MM.1S (cell line): Measurements from ENCODE around the gene ETV6.

ENCODE experiments used
- DNase-seq: peaks from one replicate; pipeline ENCODE4 v3.0.0-alpha.2; 2015
- H2AFZ ChIP-seq: fragments of 300-600 bp; sonication (generic); 2 replicates; pipeline ENCODE4 v1.6.0; 2016; ENCODE audit warnings: antibody characterized with exemption, low read length
- H3F3A ChIP-seq: fragments of 300-600 bp; sonication (generic); 2 replicates; pipeline ENCODE4 v1.6.1; 2016; ENCODE audit warnings: mild to moderate bottlenecking, antibody characterized with exemption, low read length, moderate library complexity, mixed read lengths; ENCODE audit not compliant: insufficient read depth
- H3K27ac ChIP-seq: fragments of 300-600 bp; sonication (generic); 2 replicates; pipeline ENCODE4 v1.5.1; 2016; ENCODE audit warnings: mild to moderate bottlenecking, low read length
- H3K27me3 ChIP-seq: fragments of 300-600 bp; sonication (generic); replicated peaks from 2 replicates; pipeline ENCODE4 v1.6.0; 2016; ENCODE audit warnings: low read length; ENCODE audit not compliant: insufficient read depth
- H3K36me3 ChIP-seq: fragments of 300-600 bp; sonication (generic); replicated peaks from 2 replicates; pipeline ENCODE4 v1.6.1; 2016; ENCODE audit warnings: mild to moderate bottlenecking, low read length, mixed read lengths; ENCODE audit not compliant: insufficient read depth
- H3K4me1 ChIP-seq: fragments of 300-600 bp; sonication (generic); 2 replicates; pipeline ENCODE4 v1.6.1; 2016; ENCODE audit warnings: low read length, mixed read lengths
- H3K4me2 ChIP-seq: fragments of 300-600 bp; sonication (generic); 2 replicates; pipeline ENCODE4 v1.6.0; 2016; ENCODE audit warnings: low read depth, low read length
- H3K4me3 ChIP-seq: fragments of 300-600 bp; sonication (generic); 2 replicates; pipeline ENCODE4 v1.5.1; 2016; ENCODE audit warnings: low read length, mixed read lengths
- H3K79me2 ChIP-seq: fragments of 300-600 bp; sonication (generic); 2 replicates; pipeline ENCODE4 v1.6.1; 2016; ENCODE audit warnings: mixed run types, low read length, mixed read lengths
- H3K9ac ChIP-seq: fragments of 300-600 bp; sonication (generic); 2 replicates; pipeline ENCODE4 v1.6.1; 2016; ENCODE audit warnings: low read length, mixed read lengths
- H3K9me2 ChIP-seq: fragments of 300-600 bp; sonication (generic); replicated peaks from 2 replicates; pipeline ENCODE4 v1.6.1; 2016; ENCODE audit warnings: mild to moderate bottlenecking, low read length, mixed read lengths; ENCODE audit not compliant: insufficient read depth
- H3K9me3 ChIP-seq: fragments of 300-600 bp; sonication (generic); replicated peaks from 2 replicates; pipeline ENCODE4 v1.6.1; 2016; ENCODE audit warnings: mild to moderate bottlenecking, low read length, mixed read lengths; ENCODE audit not compliant: insufficient read depth
- H4K20me1 ChIP-seq: fragments of 300-600 bp; sonication (generic); 2 replicates; pipeline ENCODE4 v1.6.1; 2016; ENCODE audit warnings: mild to moderate bottlenecking, low read length, moderate library complexity, mixed read lengths; ENCODE audit not compliant: insufficient read depth
- CTCF ChIP-seq: fragments of 300-600 bp; sonication (generic); IDR thresholded peaks from 2 replicates; pipeline ENCODE4 v1.5.1; 2016; ENCODE audit warnings: antibody characterized with exemption, low read length, mixed read lengths
- EZH2 ChIP-seq: fragments of 300-600 bp; sonication (generic); optimal IDR thresholded peaks from 2 replicates; pipeline ENCODE3; 2017; ENCODE audit warnings: low read depth, mild to moderate bottlenecking, antibody characterized with exemption, low read length, mixed read lengths
- EZH2phosphoT487 ChIP-seq: fragments of 300-600 bp; sonication (generic); IDR thresholded peaks from 2 replicates; pipeline ENCODE4 v1.6.1; 2018; ENCODE audit warnings: antibody characterized with exemption, low read length

Gene ETV6

GRCh38 chr12:11645391-11645790 is 4.1 kb upstream of the ETV6 start:
- H3K9ac ChIP-seq = no peak overlapping the region
- H3K9me2 ChIP-seq = no peaks in the 10 kb centered on the region

GRCh38 chr12:11648514-11649412 is 711 bp upstream of the ETV6 start:
- Histone ChIP-seq H3K27ac (peak overlapping the region; percentile 99), H3K4me2 (peak overlapping the region; percentile 89), H2AFZ (peak overlapping the region; percentile 81), H3F3A (peaks cover 19% of the 10 kb centered on the region), H3K27me3 (no peaks in the 10 kb centered on the region), H3K9me3 (no peaks in the 10 kb centered on the region), H3K79me2 (peaks cover 39% of the 10 kb centered on the region), H3K36me3 (no peaks in the 10 kb centered on the region), H3K9me2 (no peaks in the 10 kb centered on the region), H3K4me3 (peak overlapping the region; percentile 92), H3K4me1 (0 out of 2 replicates have a peak, but pooled peaks cover 10% of the 10 kb centered on the region), H4K20me1 (no peaks in the 10 kb centered on the region), H3K9ac (peak overlapping the region; percentile 91)
- TF ChIP-seq CTCF (no peak), EZH2 (no peak), EZH2phosphoT487 (no peak)
- DNase-seq = peak; percentile 81

More at GRCh38 chr12:11645391-11645790, 4.1 kb upstream of the ETV6 start:
- peaks cover 14% of the 10 kb centered on the region for H3F3A ChIP-seq
- no peaks in the 10 kb centered on the region for H3K9me3 ChIP-seq
- H3K4me2 ChIP-seq = no peak overlapping the region
- H3K4me1 ChIP-seq = no peaks in the 10 kb centered on the region
- no peak overlapping the region for H2AFZ ChIP-seq
- no peak overlapping the region for H3K27ac ChIP-seq
- no peaks in the 10 kb centered on the region for H3K27me3 ChIP-seq
- peaks cover 5% of the 10 kb centered on the region for H3K79me2 ChIP-seq
- H3K36me3 ChIP-seq = no peaks in the 10 kb centered on the region
- no peak for DNase-seq
- H3K4me3 ChIP-seq = no peak overlapping the region
- TF ChIP-seq CTCF = no peak
- TF ChIP-seq EZH2phosphoT487 = no peak
- TF ChIP-seq EZH2 = no peak
- H4K20me1 ChIP-seq = no peaks in the 10 kb centered on the region

- no peaks in the 10 kb centered on the region for H3K9me2 ChIP-seq
- peaks cover 57% of the 10 kb centered on the region for H3K79me2 ChIP-seq
- DNase-seq = peak; percentile 48
- H4K20me1 ChIP-seq = no peaks in the 10 kb centered on the region
- H3K4me2 ChIP-seq = peak overlapping the region; percentile 85
- peaks cover 19% of the 10 kb centered on the region for H3F3A ChIP-seq
- H3K4me3 ChIP-seq = peak overlapping the region; percentile 90
- peak overlapping the region; percentile 95 for H3K27ac ChIP-seq
- H3K36me3 ChIP-seq = no peaks in the 10 kb centered on the region
- H3K4me1 ChIP-seq = 0 out of 2 replicates have a peak, but pooled peaks cover 10% of the 10 kb centered on the region
- 0 out of 2 replicates have a peak, but pooled peaks have one; percentile 8 for TF ChIP-seq CTCF
- TF ChIP-seq EZH2phosphoT487 = no peak
- peak overlapping the region; percentile 79 for H2AFZ ChIP-seq
- no peaks in the 10 kb centered on the region for H3K27me3 ChIP-seq
- H3K9me3 ChIP-seq = no peaks in the 10 kb centered on the region
- peak overlapping the region; percentile 94 for H3K9ac ChIP-seq
Measured at GRCh38 chr12:11650286-11651281, 1.1 kb downstream of the ETV6 start.
